Muscle of leg (tissue), 11 donors: ENCODE results near the gene SNRPA. TPM values are rescaled to one million over a fixed set of nuclear protein-coding genes. Genes with fewer than 3 reads are reported as not detected.
"Not testable (repeated sequence)": the region's sequence is repeated elsewhere in the genome, so short reads cannot be mapped to it uniquely, and the experiment has no call there.

Source experiments
- DNase-seq: peaks from one replicate; pipeline ENCODE4 v3.0.0; 2013
- H3K27ac ChIP-seq: one replicate; pipeline ENCODE4 v1.5.1; 2013; ENCODE audit warnings: mild to moderate bottlenecking, low read length, control low read depth
- H3K27me3 ChIP-seq: one replicate; pipeline ENCODE4 v1.6.1; 2013; ENCODE audit warnings: low read length; ENCODE audit not compliant: control insufficient read depth, insufficient read depth
- H3K36me3 ChIP-seq: one replicate; pipeline ENCODE4 v1.6.1; 2013; ENCODE audit warnings: low read length; ENCODE audit not compliant: control insufficient read depth, insufficient read depth
- H3K4me1 ChIP-seq: one replicate; pipeline ENCODE4 v1.6.1; 2013; ENCODE audit warnings: low read length; ENCODE audit not compliant: control insufficient read depth, insufficient read depth
- H3K4me3 ChIP-seq: one replicate; pipeline ENCODE4 v1.5.1; 2013; ENCODE audit warnings: low read length, control low read depth
- H3K9me3 ChIP-seq: replicated peaks from 2 replicates; pipeline ENCODE4 v1.6.1; 2013; ENCODE audit warnings: low read depth, low read length; ENCODE audit not compliant: control insufficient read depth
- WGBS: methylation state at CpG from one replicate; pipeline ENCODE4 v1.1.5; 2013; ENCODE audit warnings: missing lambda C conversion rate; ENCODE audit not compliant: insufficient coverage; 5-methylcytosine and 5-hydroxymethylcytosine counted together
- polyA plus RNA-seq, 8 donors: library from polyadenylated mRNA; unstranded; fragments of 120-200 nt; gene quantifications; one replicate each; pipeline versions ENCODE4 v1.2.1 to v1.2.3, GENCODE V29; 2013; ENCODE audit warnings: inconsistent platforms in 1 of 8, low replicate concordance in 1 of 8; ENCODE audit not compliant: insufficient read length in 8 of 8, insufficient read depth in 1 of 8
- total RNA-seq: library from RNA; stranded (reverse); fragments of 120-200 nt; gene quantifications from one replicate; pipeline ENCODE4 v1.2.4, GENCODE V29; 2013

Gene SNRPA
- total and polyA plus RNA-seq, 9 donors, result 27.0 to 88.4 (median 73.2) TPM

DNA sequence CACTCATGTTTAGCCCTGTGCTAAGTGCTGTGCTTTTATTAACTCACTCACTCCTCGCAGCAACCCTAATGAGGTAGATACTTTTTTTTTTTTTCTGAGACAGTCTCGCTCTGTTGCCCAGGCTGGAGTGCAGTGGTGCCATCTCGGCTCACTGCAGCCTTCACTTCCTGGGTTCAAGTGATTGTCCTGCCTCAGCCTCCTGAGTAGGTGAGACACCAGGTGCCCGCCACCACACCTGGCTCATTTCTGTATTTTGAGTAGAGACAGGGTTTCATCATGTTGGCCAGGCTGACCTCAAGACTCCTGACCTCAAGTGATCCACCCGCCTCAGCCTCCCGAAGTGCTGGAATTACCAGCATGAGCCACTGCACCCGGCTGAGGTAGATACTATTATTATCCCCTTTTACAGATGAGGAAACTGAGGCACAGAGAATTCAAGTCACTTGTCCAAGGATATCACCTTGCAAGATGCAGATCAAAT lies 31.5 kb upstream of the SNRPA start:
- DNase-seq, result no peak
- no peaks in the 10 kb centered on the region for H3K27me3 ChIP-seq
- no peaks in the 10 kb centered on the region for H3K9me3 ChIP-seq
- peaks cover 22% of the 10 kb centered on the region for H3K36me3 ChIP-seq
- H3K4me3 ChIP-seq, result peak overlapping the region; percentile 71
- peak overlapping the region; percentile 38 for H3K27ac ChIP-seq
- no CpG with 5 or more reads among the region's 7 CpGs for WGBS
- H3K4me1 ChIP-seq, result peaks cover 51% of the 10 kb centered on the region

DNA sequence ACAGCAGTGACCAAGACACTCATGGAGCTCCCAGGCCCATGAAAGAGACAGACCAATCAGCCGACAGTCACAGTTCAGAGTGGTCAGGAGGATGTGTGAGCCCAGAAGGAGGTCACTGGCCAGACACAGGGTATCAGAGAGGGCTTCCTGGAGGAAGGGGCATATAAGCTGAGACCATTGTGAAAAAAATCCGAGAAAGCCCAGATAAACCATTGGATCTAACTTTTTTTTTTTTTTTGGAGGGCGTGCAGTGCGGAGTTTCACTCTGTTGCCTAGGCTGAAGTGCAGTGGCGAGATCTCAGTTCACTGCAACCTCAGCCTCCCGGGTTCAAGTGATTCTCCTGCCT lies 29.9 kb upstream of the SNRPA start:
- Histone ChIP-seq H3K9me3 (no peaks in the 10 kb centered on the region), H3K27ac (peak overlapping the region; percentile 83), H3K4me3 (no peak overlapping the region), H3K36me3 (peaks cover 33% of the 10 kb centered on the region), H3K4me1 (peaks cover 37% of the 10 kb centered on the region), H3K27me3 (no peaks in the 10 kb centered on the region)
- WGBS, result 66% methylated on average over 6 of the region's 6 CpGs
- DNase-seq, result no peak

DNA sequence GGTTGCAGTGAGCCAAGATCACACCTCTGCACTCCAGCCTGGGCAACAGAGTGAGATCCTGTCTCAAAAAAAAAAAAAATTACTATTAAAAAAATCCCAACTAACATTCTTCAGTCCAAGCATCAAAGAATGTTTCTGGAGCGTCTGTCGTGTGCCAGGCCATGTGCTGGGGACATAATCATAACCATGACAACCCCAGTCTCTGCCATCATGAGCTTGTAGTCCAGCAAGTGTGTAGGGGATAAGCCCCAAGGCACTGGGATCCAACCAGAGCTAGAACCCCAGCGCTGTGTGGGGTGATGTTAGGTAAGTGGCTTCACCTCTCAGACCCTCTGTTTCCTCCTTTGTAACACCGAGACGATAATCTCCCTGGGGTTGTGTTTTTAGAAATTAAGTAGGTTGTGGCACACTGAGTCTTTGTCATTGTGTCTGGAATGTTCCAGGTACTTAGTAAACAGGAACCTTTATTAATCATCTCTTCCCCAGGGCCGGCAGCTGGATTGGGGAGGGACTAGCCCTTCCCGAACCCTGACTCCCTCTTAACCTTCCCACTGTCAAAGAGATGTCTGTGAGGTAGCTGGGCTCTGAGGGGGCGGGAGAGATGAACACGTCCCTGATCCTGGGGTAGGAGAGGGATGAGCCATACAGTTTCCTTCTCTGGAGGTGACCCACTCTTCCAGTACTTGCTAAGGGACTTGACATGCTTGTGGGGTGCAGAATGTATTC lies 28.9 kb upstream of the SNRPA start:
- peaks cover 41% of the 10 kb centered on the region for H3K36me3 ChIP-seq
- no peak overlapping the region for H3K27ac ChIP-seq

GRCh38 chr19:40723661-40724254 lies 27.2 kb upstream of the SNRPA start:
- H3K27ac ChIP-seq, result no peak overlapping the region
- H3K4me3 ChIP-seq, result no peak overlapping the region
- no peaks in the 10 kb centered on the region for H3K27me3 ChIP-seq
- peaks cover 19% of the 10 kb centered on the region for H3K4me1 ChIP-seq
- H3K9me3 ChIP-seq, result no peaks in the 10 kb centered on the region
- H3K36me3 ChIP-seq, result peaks cover 52% of the 10 kb centered on the region
- no peak for DNase-seq
- 87% methylated on average over 3 of the region's 5 CpGs for WGBS

More for the DNA sequence above, 28.9 kb upstream of the SNRPA start:
- no peak overlapping the region for H3K4me3 ChIP-seq
- WGBS, result no CpG with 5 or more reads among the region's 9 CpGs
- H3K4me1 ChIP-seq, result peaks cover 33% of the 10 kb centered on the region
- no peaks in the 10 kb centered on the region for H3K27me3 ChIP-seq
- DNase-seq, result no peak
- H3K9me3 ChIP-seq, result no peaks in the 10 kb centered on the region

GRCh38 chr19:40724315-40724714 lies 26.7 kb upstream of the SNRPA start:
- Histone ChIP-seq H3K4me3 (no peak overlapping the region), H3K27ac (no peak overlapping the region), H3K9me3 (no peaks in the 10 kb centered on the region), H3K36me3 (peaks cover 56% of the 10 kb centered on the region), H3K27me3 (no peaks in the 10 kb centered on the region), H3K4me1 (peaks cover 13% of the 10 kb centered on the region)
- 93% methylated on average over 3 of the region's 4 CpGs for WGBS
- no peak for DNase-seq

DNA sequence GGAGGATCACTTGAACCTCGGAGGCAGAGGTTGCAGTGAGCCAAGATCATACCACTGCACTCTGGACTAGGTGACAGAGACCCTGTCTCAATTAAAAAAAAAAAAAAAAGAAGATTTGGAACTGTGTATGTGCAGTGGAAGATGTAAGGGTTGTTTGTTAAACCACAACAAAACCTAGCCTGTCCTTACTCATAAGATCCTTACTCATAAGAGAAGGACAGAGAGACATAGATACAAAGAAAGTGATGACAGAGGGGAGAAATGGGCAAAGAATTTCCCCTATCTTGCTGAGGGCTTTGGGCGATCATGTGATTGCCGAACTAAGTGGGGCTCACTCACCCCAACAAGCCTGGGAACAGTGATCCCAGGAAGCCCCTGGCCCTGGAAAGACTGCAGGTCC lies 26.1 kb upstream of the SNRPA start:
- no peaks in the 10 kb centered on the region for H3K9me3 ChIP-seq
- H3K4me3 ChIP-seq, result no peak overlapping the region
- WGBS, result 90% methylated on average over 2 of the region's 3 CpGs
- H3K27ac ChIP-seq, result no peak overlapping the region
- H3K27me3 ChIP-seq, result no peaks in the 10 kb centered on the region
- H3K36me3 ChIP-seq, result peaks cover 59% of the 10 kb centered on the region
- no peak for DNase-seq
- peaks cover 9% of the 10 kb centered on the region for H3K4me1 ChIP-seq

DNA sequence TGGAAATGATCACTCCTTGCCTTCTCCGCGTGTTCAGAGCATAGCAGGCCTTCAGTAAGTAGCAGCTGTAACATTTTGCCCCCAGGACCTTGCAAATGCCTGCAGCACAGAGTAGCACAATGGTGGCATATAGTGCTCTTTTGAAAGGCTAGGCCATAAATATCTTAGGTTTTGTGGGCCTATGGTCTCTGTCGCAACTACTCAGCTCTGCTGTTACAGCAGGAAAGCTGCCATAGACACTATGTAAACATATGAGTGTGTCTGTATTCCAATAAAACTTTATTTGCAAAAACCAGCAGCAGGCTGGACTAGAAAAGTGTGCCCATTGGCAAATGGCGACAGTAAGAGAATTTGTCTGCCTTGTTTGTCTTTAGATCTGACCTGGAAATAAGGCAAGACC lies 24.7 kb upstream of the SNRPA start:
- Histone ChIP-seq H3K9me3 (no peaks in the 10 kb centered on the region), H3K27ac (no peak overlapping the region), H3K36me3 (peaks cover 71% of the 10 kb centered on the region), H3K27me3 (no peaks in the 10 kb centered on the region), H3K4me1 (no peaks in the 10 kb centered on the region), H3K4me3 (no peak overlapping the region)
- 95% methylated on average over 2 of the region's 4 CpGs for WGBS
- no peak for DNase-seq

- not testable (repeated sequence) for H3K9me3 ChIP-seq, DNase-seq, H3K4me3 ChIP-seq, H3K27ac ChIP-seq, H3K27me3 ChIP-seq, H3K4me1 ChIP-seq
- H3K36me3 ChIP-seq, result peaks cover 80% of the 10 kb centered on the region
- WGBS, result 87% methylated on average over 3 of the region's 5 CpGs
Observed at GRCh38 chr19:40730065-40730464, 20.9 kb upstream of the SNRPA start.

DNA sequence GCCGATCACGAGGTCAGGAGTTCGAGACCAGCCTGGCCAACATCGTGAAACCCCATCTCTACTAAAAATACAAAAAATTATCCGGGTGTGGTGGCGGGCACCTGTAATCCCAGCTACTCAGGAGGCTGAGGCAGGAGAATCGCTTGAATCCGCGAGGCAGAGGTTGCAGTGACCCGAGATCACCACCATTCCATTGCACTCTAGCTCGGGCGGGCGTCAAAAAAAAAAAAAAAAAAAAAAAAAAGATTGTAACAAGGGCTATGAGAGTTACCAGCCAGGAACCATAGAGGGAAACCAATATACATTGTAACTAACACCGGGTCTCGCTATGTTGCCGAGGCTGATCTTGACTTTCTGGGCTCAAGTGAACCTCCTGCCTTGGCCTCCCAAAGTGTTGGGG lies 18.7 kb upstream of the SNRPA start:
- not testable (repeated sequence) for H3K9me3 ChIP-seq, DNase-seq, H3K4me1 ChIP-seq, H3K27me3 ChIP-seq, H3K27ac ChIP-seq, H3K4me3 ChIP-seq
- peaks cover 83% of the 10 kb centered on the region for H3K36me3 ChIP-seq
- no CpG with 5 or more reads among the region's 16 CpGs for WGBS

DNA sequence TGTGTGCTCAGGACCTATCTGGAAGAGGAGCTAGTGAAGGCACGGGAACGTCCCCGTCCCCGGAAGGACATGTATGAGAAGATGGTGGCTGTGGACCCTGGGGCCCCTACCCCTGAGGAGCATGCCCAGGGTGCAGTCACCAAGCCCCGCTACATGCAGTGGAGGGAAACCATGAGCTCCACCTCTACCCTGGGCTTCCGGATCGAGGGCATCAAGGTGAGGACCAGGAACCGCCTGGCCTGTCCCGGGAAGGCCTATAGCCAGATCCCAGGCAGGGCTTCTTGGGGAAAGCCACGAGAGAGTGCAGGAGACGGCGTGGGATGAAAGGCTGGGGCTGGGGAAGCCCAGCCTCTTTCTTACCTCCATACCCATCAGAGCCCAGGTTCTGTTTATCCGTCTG lies 17.9 kb upstream of the SNRPA start:
- Histone ChIP-seq H3K9me3 (no peaks in the 10 kb centered on the region), H3K27me3 (no peaks in the 10 kb centered on the region), H3K4me3 (no peak overlapping the region), H3K4me1 (no peaks in the 10 kb centered on the region), H3K27ac (no peak overlapping the region), H3K36me3 (peaks cover 82% of the 10 kb centered on the region)
- WGBS, result 93% methylated on average over 8 of the region's 13 CpGs
- no peak for DNase-seq
